Stimulated activated CD4-positive, alpha-beta T cell treated with anti-CD3 and anti-CD28 coated beads, TNF-alpha, amount 100 ng/mL, for 1 hour (primary cell): ENCODE results near the gene TEAD1.
A peak's percentile ranks its signal among the peaks of the same experiment; 100 is the strongest.

ENCODE experiments used
- DNase-seq, 3 donors: peaks; one replicate each; pipeline ENCODE4 v3.0.0-alpha.2; 2020; ENCODE audit warnings: low read depth in 3 of 3, low spot score in 1 of 3

The TEAD1 gene

DNA sequence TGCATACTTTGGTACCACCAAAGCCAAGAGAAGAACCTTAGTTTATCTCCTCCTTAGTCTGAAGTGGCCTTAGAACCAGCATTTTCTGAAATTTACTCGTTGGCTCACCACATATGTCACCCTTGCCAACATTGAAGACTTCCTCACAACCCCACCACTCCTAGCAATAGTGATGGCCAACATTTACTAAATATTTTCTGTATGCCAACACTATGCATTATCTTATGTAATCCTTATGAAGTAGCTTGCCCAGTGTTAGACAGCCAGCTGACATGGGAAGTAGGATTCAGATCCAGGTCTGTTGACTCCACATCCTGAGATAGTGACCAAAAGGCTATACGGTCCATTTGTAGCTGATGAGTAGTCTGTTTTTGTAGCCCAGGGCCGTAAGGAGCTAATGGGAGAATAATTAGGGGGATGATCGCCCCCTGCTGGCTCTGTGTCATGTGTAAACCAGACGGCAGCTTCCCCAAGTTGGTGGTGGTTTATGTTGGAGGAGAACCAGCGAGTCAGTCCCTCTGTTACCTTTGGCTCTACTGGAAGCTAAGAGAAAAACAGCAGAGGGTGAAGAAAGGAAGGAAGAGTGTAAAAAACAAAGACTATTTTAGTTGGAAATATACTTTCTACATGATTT, 214.4 kb downstream of the TEAD1 start:
- DNase-seq = peak; percentile 13 to 62 (median 20)

- DNase-seq = no peak
These were observed 215.0 kb downstream of the TEAD1 start for GRCh38 chr11:12889243-12889642.

- no peak for DNase-seq
These were observed 216.3 kb downstream of the TEAD1 start for GRCh38 chr11:12890476-12890875.

- DNase-seq = peak in 1 of 3 donors; percentile 35
These were observed 219.8 kb downstream of the TEAD1 start for GRCh38 chr11:12893787-12894672.

DNA sequence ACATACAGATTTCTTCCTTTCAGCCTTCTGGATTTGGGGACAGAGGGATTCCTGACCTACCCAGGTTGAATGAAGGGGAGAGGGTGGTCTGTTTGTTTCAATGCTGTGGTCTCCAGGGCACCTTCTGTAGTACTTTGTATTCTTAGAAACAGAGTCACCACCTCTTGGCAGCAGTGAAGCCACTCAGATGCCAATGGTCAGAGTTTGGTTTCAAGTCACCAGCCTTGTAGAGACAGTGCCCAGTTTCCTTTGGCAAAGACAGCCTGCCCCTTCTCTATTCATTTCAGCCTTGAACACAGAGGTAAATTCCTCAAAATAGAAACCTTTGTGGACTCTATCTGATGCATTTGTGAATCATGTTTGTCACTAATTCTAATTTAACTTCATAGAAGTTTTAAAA, 223.2 kb downstream of the TEAD1 start:
- DNase-seq = no peak

DNA sequence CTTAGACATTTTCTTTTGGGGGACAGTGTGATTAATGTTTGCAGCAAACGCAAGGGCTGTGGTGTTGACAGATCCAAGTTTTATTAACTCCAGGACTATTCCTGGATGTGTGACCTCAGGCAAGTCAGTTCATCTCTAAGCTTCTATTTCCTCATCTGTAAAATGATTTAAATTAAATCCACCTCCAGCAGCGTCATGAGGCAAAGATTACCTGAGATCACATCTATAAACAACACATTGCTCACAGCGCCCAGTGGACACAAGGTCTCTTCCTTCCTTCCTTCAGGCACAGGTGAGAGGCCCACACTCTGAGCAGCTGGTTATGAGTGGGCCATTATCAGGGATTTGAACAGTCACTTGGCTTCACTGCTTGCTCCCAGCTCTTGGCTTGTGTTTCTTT, 223.6 kb downstream of the TEAD1 start:
- no peak for DNase-seq

GRCh38 chr11:12900496-12900895, 226.3 kb downstream of the TEAD1 start:
- DNase-seq = no peak

- DNase-seq = no peak
These were observed 227.1 kb downstream of the TEAD1 start for GRCh38 chr11:12901272-12901671.

GRCh38 chr11:12901874-12902481, 227.8 kb downstream of the TEAD1 start:
- no peak for DNase-seq

GRCh38 chr11:12902791-12903486, 228.7 kb downstream of the TEAD1 start:
- DNase-seq = no peak

GRCh38 chr11:12905435-12905834, 231.2 kb downstream of the TEAD1 start:
- DNase-seq = no peak

GRCh38 chr11:12906501-12906900, 232.3 kb downstream of the TEAD1 start:
- no peak for DNase-seq

DNA sequence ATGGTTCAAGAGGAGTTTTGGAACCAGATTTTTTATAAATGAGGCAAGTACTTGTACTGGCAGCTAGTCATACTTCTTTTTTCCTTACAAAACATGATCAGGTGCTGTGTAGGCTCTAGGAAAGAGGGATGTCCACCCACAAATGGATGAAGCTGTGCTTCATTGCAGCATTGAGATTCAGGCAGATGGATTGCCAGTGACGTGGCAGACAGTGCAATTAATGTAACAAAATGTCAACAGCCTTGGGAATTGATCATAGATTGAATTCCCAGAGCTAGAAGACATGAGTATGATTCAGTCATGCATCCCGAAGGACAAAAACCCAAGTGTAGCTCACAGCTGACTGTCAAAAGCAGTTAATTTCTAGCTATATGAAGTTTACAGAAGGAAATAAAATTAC, 235.7 kb downstream of the TEAD1 start:
- DNase-seq = no peak

DNA sequence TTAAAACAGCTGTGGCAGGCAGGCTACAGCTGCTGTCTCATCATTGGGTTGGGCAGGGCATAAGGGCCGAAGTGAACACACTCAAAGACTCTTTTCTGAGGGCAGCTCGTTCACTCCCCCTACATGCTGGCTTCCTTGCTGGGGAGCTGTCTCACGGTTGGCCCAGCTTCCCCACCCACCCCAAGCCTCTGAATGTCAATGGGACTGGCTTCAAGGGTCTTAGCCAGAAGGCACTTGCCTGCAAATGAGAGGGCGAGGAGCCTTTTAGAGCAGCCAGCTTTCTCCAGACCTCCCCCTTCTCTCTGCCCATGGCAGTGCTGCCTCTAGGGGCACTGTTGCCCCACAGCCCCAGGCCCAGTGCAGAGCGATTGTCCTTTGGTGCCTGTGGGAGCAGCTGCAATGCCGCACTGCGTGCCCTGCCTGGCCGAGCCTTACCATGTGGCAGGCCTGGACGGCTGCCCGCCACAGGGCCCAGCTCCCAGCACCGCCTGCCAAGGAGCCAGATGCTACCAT, 240.2 kb downstream of the TEAD1 start:
- DNase-seq = no peak

- DNase-seq = no peak
These were observed 240.9 kb downstream of the TEAD1 start for GRCh38 chr11:12915093-12915492.

GRCh38 chr11:12917822-12918221, 243.6 kb downstream of the TEAD1 start:
- DNase-seq = no peak

GRCh38 chr11:12918667-12919066, 244.4 kb downstream of the TEAD1 start:
- no peak for DNase-seq

DNA sequence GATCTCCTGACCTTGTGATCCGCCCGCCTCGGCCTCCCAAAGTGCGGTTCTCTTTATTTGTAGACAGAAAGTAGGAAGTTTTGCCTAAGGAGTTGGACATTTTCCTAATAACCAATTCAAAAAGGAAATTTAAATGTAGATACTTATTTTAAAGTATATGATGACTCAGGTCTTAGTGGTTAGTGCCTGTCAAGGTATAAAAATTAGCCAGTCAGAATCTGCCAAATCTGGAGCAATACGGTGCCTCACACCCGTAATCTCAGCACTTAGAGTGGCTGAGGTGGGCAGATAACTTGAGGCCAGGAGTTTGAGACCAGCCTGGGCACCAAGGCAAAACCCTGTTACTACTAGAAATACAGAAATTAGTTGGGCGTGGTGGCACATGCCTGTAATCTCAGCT, 248.2 kb downstream of the TEAD1 start:
- DNase-seq = no peak

GRCh38 chr11:12922980-12923507, 248.8 kb downstream of the TEAD1 start:
- DNase-seq = no peak

DNA sequence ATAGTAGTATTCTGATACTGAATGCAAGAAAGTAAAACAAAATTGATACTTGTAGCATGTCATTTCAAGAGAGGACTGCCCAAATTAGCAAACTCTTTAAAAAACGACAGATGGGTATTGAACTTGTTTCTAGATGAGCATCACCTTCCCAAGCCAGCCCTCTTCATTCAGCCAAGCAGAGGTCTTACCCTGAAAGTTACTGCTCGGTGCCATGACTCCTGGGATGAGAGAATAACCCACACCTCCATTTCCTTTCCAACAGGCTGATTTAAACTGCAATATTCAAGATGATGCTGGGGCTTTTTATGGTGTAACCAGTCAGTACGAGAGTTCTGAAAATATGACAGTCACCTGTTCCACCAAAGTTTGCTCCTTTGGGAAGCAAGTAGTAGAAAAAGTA, 250.4 kb downstream of the TEAD1 start:
- no peak for DNase-seq

DNA sequence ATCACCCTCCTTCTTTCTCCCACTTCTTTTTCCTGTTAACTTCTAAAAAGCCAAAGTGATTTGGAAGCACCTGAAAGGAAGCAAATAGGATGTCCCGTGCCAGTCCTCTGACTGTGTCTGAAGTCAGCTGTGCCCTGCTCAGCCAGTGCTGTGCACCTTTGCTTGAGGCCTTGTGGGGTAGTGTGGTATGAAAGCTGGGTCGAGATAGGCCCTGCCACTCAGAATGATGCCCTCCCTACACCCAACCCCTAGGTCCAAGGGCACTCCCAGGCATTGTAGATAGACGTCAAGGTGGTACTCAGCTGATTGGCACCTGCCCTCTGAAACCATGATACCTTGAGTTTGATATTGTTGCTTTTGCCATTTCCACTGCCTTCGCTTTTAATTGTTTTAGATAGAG, 251.3 kb downstream of the TEAD1 start:
- no peak for DNase-seq
